ENCODE results near the gene PTPRA.

- TF ChIP-seq POLR2AphosphoS5 (IDR thresholded peaks at IDR 0.05; ENCODE audit: low read depth) = no peak
- no peak for TF ChIP-seq CTCF (IDR thresholded peaks at IDR 0.05; ENCODE audit: insufficient read depth, low read length)
- no peak for TF ChIP-seq REST (IDR thresholded peaks at IDR 0.05; ENCODE audit: insufficient replicate concordance, low read depth)
Measured at GRCh38 chr20:2948968-2949367, 75.7 kb downstream of the PTPRA start.
